ENCODE data around the gene PLXDC1. TPM values are rescaled to one million over a fixed set of nuclear protein-coding genes. Genes with fewer than 3 reads are reported as not detected.
A peak's percentile ranks its signal among the peaks of the same experiment; 100 is the strongest.
"Not testable (repeated sequence)": the region's sequence is repeated elsewhere in the genome, so short reads cannot be mapped to it uniquely, and the experiment has no call there.

PLXDC1 gene
- total and polyA plus RNA-seq, 2 donors = 19.7 to 66.4 TPM

- Histone ChIP-seq H3K4me1 (ENCODE audit: control insufficient read depth in 2 of 2, insufficient read depth in 2 of 2, low read length in 2 of 2) (no peaks in the 10 kb centered on the region), H3K36me3 (ENCODE audit: control insufficient read depth in 2 of 2, insufficient read depth in 2 of 2, low read length in 1 of 2) (no peaks in the 10 kb centered on the region), H3K27me3 (ENCODE audit: control insufficient read depth in 2 of 2, insufficient read depth in 1 of 2, low read length in 1 of 2) (peaks cover 0 to 23% of the 10 kb centered on the region in 2 donors), H3K4me3 (ENCODE audit: low read length in 2 of 2) (no peak overlapping the region), H3K27ac (ENCODE audit: low read depth in 1 of 2, low read length in 1 of 2) (no peak overlapping the region), H3K9me3 (ENCODE audit: control insufficient read depth in 2 of 2, insufficient read depth in 1 of 2, low read length in 1 of 2) (no peaks in the 10 kb centered on the region)
- WGBS = 83% methylated on average over 2 of the region's 2 CpGs
- DNase-seq (ENCODE audit: low read depth in 6 of 9, low spot score in 9 of 9) = no peak
Measured at GRCh38 chr17:39036009-39036408, 115.4 kb downstream of the PLXDC1 start.

- WGBS = 84% methylated on average over 16 of the region's 16 CpGs
- not testable (repeated sequence) for DNase-seq (ENCODE audit: low read depth in 6 of 9, low spot score in 9 of 9); H3K4me1 ChIP-seq (ENCODE audit: control insufficient read depth in 2 of 2, insufficient read depth in 2 of 2, low read length in 2 of 2); H3K36me3 ChIP-seq (ENCODE audit: control insufficient read depth in 2 of 2, insufficient read depth in 2 of 2, low read length in 1 of 2); H3K27ac ChIP-seq (ENCODE audit: low read depth in 1 of 2, low read length in 1 of 2); H3K4me3 ChIP-seq (ENCODE audit: low read length in 2 of 2); H3K9me3 ChIP-seq (ENCODE audit: control insufficient read depth in 2 of 2, insufficient read depth in 1 of 2, low read length in 1 of 2)
- H3K27me3 ChIP-seq (ENCODE audit: control insufficient read depth in 2 of 2, insufficient read depth in 1 of 2, low read length in 1 of 2) = peaks cover 0 to 23% of the 10 kb centered on the region in 2 donors
Measured at GRCh38 chr17:39035578-39035977, 115.9 kb downstream of the PLXDC1 start.

DNA sequence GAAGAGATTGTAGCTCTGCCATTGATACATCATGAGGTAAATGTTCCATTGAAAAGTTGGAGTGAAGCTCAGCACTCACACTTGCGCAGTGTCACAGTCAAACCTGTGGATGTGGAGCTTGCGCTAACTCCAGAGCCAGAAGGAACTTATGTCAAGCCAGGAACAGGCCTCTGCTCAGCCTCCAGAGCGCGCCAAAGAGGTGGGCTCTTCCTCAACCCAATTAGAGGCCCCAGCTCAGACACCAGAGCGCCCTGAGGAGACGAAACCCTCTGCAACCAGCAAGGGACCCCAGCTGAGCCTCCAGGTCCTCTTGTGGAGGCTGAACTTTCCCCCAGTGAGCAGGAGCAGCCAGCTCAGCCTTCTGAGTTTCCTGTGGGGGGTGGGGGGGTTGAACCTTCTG, 122.7 kb downstream of the PLXDC1 start:
- Histone ChIP-seq H3K9me3 (ENCODE audit: control insufficient read depth in 2 of 2, insufficient read depth in 1 of 2, low read length in 1 of 2) (peaks cover 0 to 4% of the 10 kb centered on the region in 2 donors), H3K4me1 (ENCODE audit: control insufficient read depth in 2 of 2, insufficient read depth in 2 of 2, low read length in 2 of 2) (peaks cover 0 to 6% of the 10 kb centered on the region in 2 donors), H3K36me3 (ENCODE audit: control insufficient read depth in 2 of 2, insufficient read depth in 2 of 2, low read length in 1 of 2) (no peaks in the 10 kb centered on the region), H3K4me3 (ENCODE audit: low read length in 2 of 2) (no peak overlapping the region), H3K27me3 (ENCODE audit: control insufficient read depth in 2 of 2, insufficient read depth in 1 of 2, low read length in 1 of 2) (peaks cover 12 to 47% of the 10 kb centered on the region in 2 donors), H3K27ac (ENCODE audit: low read depth in 1 of 2, low read length in 1 of 2) (no peak overlapping the region)
- WGBS = 98% methylated on average over 6 of the region's 6 CpGs
- peak in 1 of 9 donors; percentile 4 for DNase-seq (ENCODE audit: low read depth in 6 of 9, low spot score in 9 of 9)

DNA sequence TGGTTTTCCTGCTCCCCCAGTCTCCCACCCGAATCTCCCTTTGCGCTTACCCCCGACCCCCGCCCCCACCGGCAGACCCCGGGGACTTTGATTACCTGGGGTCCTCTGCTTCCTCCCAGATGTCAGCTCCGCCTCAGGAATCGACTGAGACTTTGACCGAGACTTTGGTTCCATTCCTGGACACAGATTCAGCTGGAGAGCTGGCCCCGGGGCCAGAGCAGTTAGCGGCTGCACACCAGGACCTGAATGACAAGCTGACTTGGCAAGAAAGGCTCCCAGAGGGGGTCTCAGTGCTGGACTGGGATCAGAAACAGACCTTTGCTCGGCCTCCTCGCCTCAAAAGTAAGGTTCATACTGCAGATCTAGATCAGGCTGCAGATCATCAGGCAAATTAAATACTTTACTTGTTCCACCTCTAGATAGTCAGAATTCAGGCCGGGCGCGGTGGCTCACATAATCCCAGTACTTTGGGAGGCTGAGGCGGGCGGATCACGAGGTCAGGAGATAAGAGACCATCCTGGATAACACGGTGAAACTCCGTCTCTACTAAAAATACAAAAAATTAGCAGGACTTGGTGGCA, 123.9 kb downstream of the PLXDC1 start:
- Histone ChIP-seq H3K4me1 (ENCODE audit: control insufficient read depth in 2 of 2, insufficient read depth in 2 of 2, low read length in 2 of 2) (peaks cover 0 to 6% of the 10 kb centered on the region in 2 donors), H3K9me3 (ENCODE audit: control insufficient read depth in 2 of 2, insufficient read depth in 1 of 2, low read length in 1 of 2) (peaks cover 0 to 4% of the 10 kb centered on the region in 2 donors), H3K27ac (ENCODE audit: low read depth in 1 of 2, low read length in 1 of 2) (no peak overlapping the region), H3K36me3 (ENCODE audit: control insufficient read depth in 2 of 2, insufficient read depth in 2 of 2, low read length in 1 of 2) (no peaks in the 10 kb centered on the region), H3K4me3 (ENCODE audit: low read length in 2 of 2) (peak overlapping the region in 1 of 2 donors; percentile 21), H3K27me3 (ENCODE audit: control insufficient read depth in 2 of 2, insufficient read depth in 1 of 2, low read length in 1 of 2) (peaks cover 12 to 47% of the 10 kb centered on the region in 2 donors)
- no peak for DNase-seq (ENCODE audit: low read depth in 6 of 9, low spot score in 9 of 9)
- 47% methylated on average over 21 of the region's 21 CpGs for WGBS

GRCh38 chr17:39026980-39027451, 124.4 kb downstream of the PLXDC1 start:
- peaks cover 0 to 4% of the 10 kb centered on the region in 2 donors for H3K9me3 ChIP-seq (ENCODE audit: control insufficient read depth in 2 of 2, insufficient read depth in 1 of 2, low read length in 1 of 2)
- H3K27me3 ChIP-seq (ENCODE audit: control insufficient read depth in 2 of 2, insufficient read depth in 1 of 2, low read length in 1 of 2) = peaks cover 12 to 47% of the 10 kb centered on the region in 2 donors
- peaks cover 0 to 6% of the 10 kb centered on the region in 2 donors for H3K4me1 ChIP-seq (ENCODE audit: control insufficient read depth in 2 of 2, insufficient read depth in 2 of 2, low read length in 2 of 2)
- peak in 1 of 9 donors; percentile 19 for DNase-seq (ENCODE audit: low read depth in 6 of 9, low spot score in 9 of 9)
- no peaks in the 10 kb centered on the region for H3K36me3 ChIP-seq (ENCODE audit: control insufficient read depth in 2 of 2, insufficient read depth in 2 of 2, low read length in 1 of 2)
- 1% methylated on average over 26 of the region's 26 CpGs for WGBS
- H3K27ac ChIP-seq (ENCODE audit: low read depth in 1 of 2, low read length in 1 of 2) = no peak overlapping the region
- H3K4me3 ChIP-seq (ENCODE audit: low read length in 2 of 2) = peak overlapping the region in 1 of 2 donors; percentile 21

DNA sequence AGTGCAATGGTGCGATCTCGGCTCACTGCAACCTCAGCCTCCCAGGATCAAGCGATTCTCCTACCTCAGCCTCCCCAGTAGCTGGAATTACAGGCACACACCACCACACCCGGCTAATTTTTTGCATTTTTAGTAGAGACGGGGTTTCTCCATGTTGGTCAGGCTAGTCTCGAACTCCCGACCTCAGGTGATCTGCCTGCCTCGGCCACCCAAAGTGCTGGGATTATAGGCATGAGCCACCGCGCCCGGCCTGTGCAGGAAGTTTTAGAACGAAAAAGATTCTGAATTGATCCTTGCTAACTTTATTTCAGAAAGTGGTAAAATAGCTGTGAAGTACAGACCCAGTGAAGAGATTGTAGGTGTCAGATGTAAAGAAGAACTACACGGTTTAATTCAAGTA, 125.1 kb downstream of the PLXDC1 start:
- H3K27ac ChIP-seq (ENCODE audit: low read depth in 1 of 2, low read length in 1 of 2) = not testable (repeated sequence)

DNA sequence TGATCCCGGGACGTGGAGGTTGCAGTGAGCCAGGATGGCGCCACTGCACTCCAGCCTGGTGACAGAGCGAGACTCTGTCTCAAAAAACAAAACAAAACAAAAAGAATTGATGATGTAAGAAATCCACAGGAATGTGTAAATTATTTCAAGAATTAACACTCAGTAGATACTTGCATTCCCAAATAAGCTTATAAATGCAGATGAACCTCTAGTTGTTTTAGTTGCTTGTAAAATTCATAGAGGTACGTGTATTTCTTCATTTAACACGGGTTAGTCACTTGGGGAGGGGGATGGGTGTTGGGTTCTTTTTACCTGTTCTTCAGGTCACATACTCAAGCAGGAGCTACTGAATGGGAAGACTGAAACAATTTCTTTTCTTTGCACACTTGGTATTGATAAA, 128.5 kb downstream of the PLXDC1 start:
- DNase-seq (ENCODE audit: low read depth in 6 of 9, low spot score in 9 of 9) = no peak
- H3K27ac ChIP-seq (ENCODE audit: low read depth in 1 of 2, low read length in 1 of 2) = no peak overlapping the region
- peaks cover 0 to 16% of the 10 kb centered on the region in 2 donors for H3K4me1 ChIP-seq (ENCODE audit: control insufficient read depth in 2 of 2, insufficient read depth in 2 of 2, low read length in 2 of 2)
- H3K9me3 ChIP-seq (ENCODE audit: control insufficient read depth in 2 of 2, insufficient read depth in 1 of 2, low read length in 1 of 2) = peaks cover 0 to 4% of the 10 kb centered on the region in 2 donors
- WGBS = 99% methylated on average over 6 of the region's 6 CpGs
- no peak overlapping the region for H3K4me3 ChIP-seq (ENCODE audit: low read length in 2 of 2)
- H3K27me3 ChIP-seq (ENCODE audit: control insufficient read depth in 2 of 2, insufficient read depth in 1 of 2, low read length in 1 of 2) = peaks cover 12 to 34% of the 10 kb centered on the region in 2 donors
- H3K36me3 ChIP-seq (ENCODE audit: control insufficient read depth in 2 of 2, insufficient read depth in 2 of 2, low read length in 1 of 2) = no peaks in the 10 kb centered on the region

More for the DNA sequence above, 125.1 kb downstream of the PLXDC1 start:
- peaks cover 12 to 47% of the 10 kb centered on the region in 2 donors for H3K27me3 ChIP-seq (ENCODE audit: control insufficient read depth in 2 of 2, insufficient read depth in 1 of 2, low read length in 1 of 2)
- not testable (repeated sequence) for H3K9me3 ChIP-seq (ENCODE audit: control insufficient read depth in 2 of 2, insufficient read depth in 1 of 2, low read length in 1 of 2); H3K36me3 ChIP-seq (ENCODE audit: control insufficient read depth in 2 of 2, insufficient read depth in 2 of 2, low read length in 1 of 2); DNase-seq (ENCODE audit: low read depth in 6 of 9, low spot score in 9 of 9); H3K4me3 ChIP-seq (ENCODE audit: low read length in 2 of 2); H3K4me1 ChIP-seq (ENCODE audit: control insufficient read depth in 2 of 2, insufficient read depth in 2 of 2, low read length in 2 of 2)
- 93% methylated on average over 13 of the region's 13 CpGs for WGBS

GRCh38 chr17:39020037-39020436, 131.4 kb downstream of the PLXDC1 start:
- H3K4me3 ChIP-seq (ENCODE audit: low read length in 2 of 2); DNase-seq (ENCODE audit: low read depth in 6 of 9, low spot score in 9 of 9); H3K9me3 ChIP-seq (ENCODE audit: control insufficient read depth in 2 of 2, insufficient read depth in 1 of 2, low read length in 1 of 2); H3K27ac ChIP-seq (ENCODE audit: low read depth in 1 of 2, low read length in 1 of 2); H3K27me3 ChIP-seq (ENCODE audit: control insufficient read depth in 2 of 2, insufficient read depth in 1 of 2, low read length in 1 of 2); H3K36me3 ChIP-seq (ENCODE audit: control insufficient read depth in 2 of 2, insufficient read depth in 2 of 2, low read length in 1 of 2): not testable (repeated sequence)
- over 99% methylated on average over 6 of the region's 6 CpGs for WGBS
- H3K4me1 ChIP-seq (ENCODE audit: control insufficient read depth in 2 of 2, insufficient read depth in 2 of 2, low read length in 2 of 2) = peaks cover 8 to 23% of the 10 kb centered on the region in 2 donors

DNA sequence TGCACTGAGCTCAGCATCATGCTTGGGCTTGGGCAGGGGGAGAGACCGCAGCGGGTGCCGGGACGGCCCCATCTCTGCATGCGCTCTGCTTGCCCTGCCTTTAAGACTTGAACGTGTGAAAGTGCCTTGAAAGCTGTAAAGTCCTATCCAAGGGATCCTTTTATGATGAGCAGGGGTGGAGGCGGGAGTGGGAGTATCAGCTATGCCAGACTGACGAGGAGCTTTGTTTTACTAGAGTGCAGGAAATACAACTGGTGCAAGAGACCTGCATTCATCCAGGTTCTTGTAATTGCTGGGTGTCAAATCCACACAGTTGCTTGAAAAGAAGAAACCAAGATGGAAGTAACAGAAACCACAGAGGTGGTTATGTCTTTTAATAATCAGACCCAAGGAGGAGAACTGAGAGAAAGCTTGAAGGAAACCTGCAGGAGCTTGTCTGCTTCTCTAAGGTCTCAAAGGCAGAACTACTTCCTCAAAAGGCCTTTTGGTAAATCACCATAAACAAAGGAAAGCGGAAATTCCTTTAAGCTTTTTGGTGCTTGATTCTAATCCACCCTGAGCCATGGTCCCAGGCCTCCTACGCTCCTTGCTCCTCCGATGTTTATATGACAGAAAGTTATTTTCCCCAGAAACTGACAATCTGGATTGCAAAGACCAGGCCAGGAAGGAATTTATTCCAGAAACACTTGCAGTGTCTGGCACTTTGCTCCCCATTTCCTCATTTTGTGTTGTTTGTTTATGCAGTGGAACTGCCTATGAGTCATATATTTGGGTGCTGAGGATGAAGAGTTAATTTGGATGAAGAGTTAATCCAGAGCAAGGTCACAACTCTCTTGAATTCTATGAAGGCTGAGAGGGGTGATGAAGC, 132.9 kb downstream of the PLXDC1 start:
- 81% methylated on average over 11 of the region's 11 CpGs for WGBS

More for the DNA sequence above, 132.9 kb downstream of the PLXDC1 start:
- Histone ChIP-seq H3K9me3 (ENCODE audit: control insufficient read depth in 2 of 2, insufficient read depth in 1 of 2, low read length in 1 of 2) (no peaks in the 10 kb centered on the region), H3K27me3 (ENCODE audit: control insufficient read depth in 2 of 2, insufficient read depth in 1 of 2, low read length in 1 of 2) (no peaks in the 10 kb centered on the region), H3K4me3 (ENCODE audit: low read length in 2 of 2) (no peak overlapping the region), H3K27ac (ENCODE audit: low read depth in 1 of 2, low read length in 1 of 2) (no peak overlapping the region), H3K4me1 (ENCODE audit: control insufficient read depth in 2 of 2, insufficient read depth in 2 of 2, low read length in 2 of 2) (peaks cover 8 to 23% of the 10 kb centered on the region in 2 donors), H3K36me3 (ENCODE audit: control insufficient read depth in 2 of 2, insufficient read depth in 2 of 2, low read length in 1 of 2) (no peaks in the 10 kb centered on the region)
- peak in 2 of 9 donors; percentile 13 to 38 for DNase-seq (ENCODE audit: low read depth in 6 of 9, low spot score in 9 of 9)

Measured in thymus (tissue), 11 donors.